Loucy (cell line): ENCODE results near the gene MRPL24.

Source experiments
- CTCF ChIP-seq: fragments of 200-600 bp; sonication (generic); conservative IDR thresholded peaks from 2 replicates; pipeline ENCODE4 v1.5.1; 2014; ENCODE audit warnings: mild to moderate bottlenecking, antibody characterized with exemption, low read length
- EZH2phosphoT487 ChIP-seq: fragments of 200-600 bp; IDR thresholded peaks from 2 replicates; pipeline ENCODE4 v1.6.1; 2018; ENCODE audit warnings: antibody characterized with exemption, mild to moderate bottlenecking, moderate library complexity, borderline replicate concordance

GRCh38 chr1:156742801-156743200 lies 1.9 kb upstream of the MRPL24 start:
- no peak for TF ChIP-seq CTCF
- no peak for TF ChIP-seq EZH2phosphoT487
